Naive thymus-derived CD4-positive, alpha-beta T cell (primary cell): ENCODE data around the gene LLGL2. TPM values are rescaled to one million over a fixed set of nuclear protein-coding genes. Genes with fewer than 3 reads are reported as not detected.

Source experiments
- ATAC-seq: fragments of 150-1000 bp; cut with Tn5 transposase; 2 replicates; pipeline ENCODE4 v1.10.0; 2021; ENCODE audit warnings: mild to moderate bottlenecking, moderate library complexity
- CTCF ChIA-PET: fragments of 350-600 bp; sonication (Branson Sonifier 250); formaldehyde crosslinking; loops from one replicate; lab custom pipeline; 2021; ENCODE audit warnings: antibody characterized with exemption; lab: Charles Lee
- POLR2A ChIA-PET: fragments of 350-600 bp; sonication (Branson Sonifier 250); formaldehyde crosslinking; loops from one replicate; lab custom pipeline; 2021; ENCODE audit warnings: antibody characterized with exemption, inconsistent platforms; lab: Charles Lee
- DNase-seq, 9 donors: peaks; one replicate each; pipeline versions ENCODE4 v3.0.0 to v3.0.0-alpha.2; 2020 to 2022; ENCODE audit warnings: mixed read lengths in 1 of 9
- H3K27ac ChIP-seq: one replicate; pipeline ENCODE4 v1.7.0; 2013; ENCODE audit warnings: mild to moderate bottlenecking, low read depth, low read length, moderate library complexity
- H3K27me3 ChIP-seq, 2 donors: one replicate each; pipeline ENCODE4 v1.7.0; 2013; ENCODE audit warnings: low read length in 2 of 2, mild to moderate bottlenecking in 2 of 2, moderate library complexity in 2 of 2; ENCODE audit not compliant: control insufficient read depth in 2 of 2, insufficient read depth in 2 of 2
- H3K36me3 ChIP-seq, 3 experiments: 1 replicate in 2 of 3; 2 replicates in 1 of 3; pipeline ENCODE4 v1.7.0; 2013; ENCODE audit warnings: low read length in 3 of 3, mild to moderate bottlenecking in 3 of 3, moderate library complexity in 1 of 3; ENCODE audit not compliant: insufficient read depth in 3 of 3, control insufficient read depth in 2 of 3
- H3K4me1 ChIP-seq, 2 donors: one replicate each; pipeline ENCODE4 v1.7.0; 2013; ENCODE audit warnings: low read length in 2 of 2, mild to moderate bottlenecking in 2 of 2, moderate library complexity in 1 of 2; ENCODE audit not compliant: control insufficient read depth in 2 of 2, insufficient read depth in 2 of 2
- H3K4me3 ChIP-seq: 2 replicates; pipeline ENCODE4 v1.7.0; 2013; ENCODE audit warnings: mild to moderate bottlenecking, low read length
- H3K9me3 ChIP-seq, 3 experiments: 1 replicate in 2 of 3; 2 replicates in 1 of 3; pipeline ENCODE4 v1.7.0; 2013; ENCODE audit warnings: low read length in 3 of 3; ENCODE audit not compliant: control insufficient read depth in 2 of 3
- H3K27ac Mint-ChIP-seq, 9 donors: one replicate each; pipeline ENCODE4 v1.8.0; 2020 to 2022; ENCODE audit warnings: mixed read lengths in 9 of 9, mild to moderate bottlenecking in 8 of 9, moderate library complexity in 5 of 9, inconsistent platforms in 2 of 9
- H3K27me3 Mint-ChIP-seq, 5 donors: one replicate each; pipeline ENCODE4 v1.8.0; 2021 to 2022; ENCODE audit warnings: mixed read lengths in 5 of 5, mild to moderate bottlenecking in 1 of 5
- H3K36me3 Mint-ChIP-seq, 5 donors: one replicate each; pipeline ENCODE4 v1.8.0; 2020 to 2022; ENCODE audit warnings: mixed read lengths in 5 of 5, mild to moderate bottlenecking in 3 of 5, inconsistent platforms in 1 of 5
- H3K4me1 Mint-ChIP-seq, 7 donors: one replicate each; pipeline ENCODE4 v1.8.0; 2020 to 2022; ENCODE audit warnings: mixed read lengths in 7 of 7, mild to moderate bottlenecking in 3 of 7, inconsistent platforms in 1 of 7
- H3K4me3 Mint-ChIP-seq, 10 donors: one replicate each; pipeline ENCODE4 v1.8.0; 2020 to 2022; ENCODE audit warnings: mild to moderate bottlenecking in 10 of 10, mixed read lengths in 10 of 10, moderate library complexity in 6 of 10, inconsistent platforms in 2 of 10
- H3K9me3 Mint-ChIP-seq, 11 donors: one replicate each; pipeline ENCODE4 v1.8.0; 2020 to 2022; ENCODE audit warnings: mixed read lengths in 11 of 11, mild to moderate bottlenecking in 4 of 11, inconsistent platforms in 1 of 11, moderate library complexity in 1 of 11
- intact Hi-C, 2 donors: fragments of 100-400 bp; cut with micrococcal nuclease; formaldehyde crosslinking; loops; one replicate each; pipeline ENCODE4 v1.15.1; 2023
- polyA plus RNA-seq, 2 donors: library from polyadenylated mRNA; unstranded; fragments of 300-500 nt; fragmentation: Illumina TruSeq; gene quantifications; one replicate each; pipeline ENCODE4 v1.2.3, GENCODE V29; 2021
- total RNA-seq, 6 experiments: library from RNA in 5 of 6; stranded (reverse) in 5 of 6; gene quantifications; 1 replicate in 5 of 6; 2 replicates in 1 of 6; pipeline ENCODE4 v1.2.3 and lab custom pipeline; 2021 to 2026

Gene LLGL2
- total and polyA plus RNA-seq, 7 experiments from 2014 or later, result 9.2 to 55.7 (median 26.5) TPM

- intact Hi-C loops, result loop anchor here in 1 of 2 donors (1.0 to 2.0 kb wide), 2 partner anchors 57 to 136 kb away; no protein-coding TSS in a partner anchor
- CTCF ChIA-PET, result no interaction called here
- no peaks in the 10 kb centered on the region for H3K9me3 Mint-ChIP-seq
- Histone ChIP-seq H3K4me3 (no peak overlapping the region), H3K27ac (no peak overlapping the region), H3K36me3 (peaks cover 0 to 58% (median 5%) of the 10 kb centered on the region in 3 experiments), H3K27me3 (no peaks in the 10 kb centered on the region), H3K4me1 (no peaks in the 10 kb centered on the region), H3K9me3 (no peaks in the 10 kb centered on the region)
- no peaks in the 10 kb centered on the region for H3K4me1 Mint-ChIP-seq
- DNase-seq, result no peak
- H3K27ac Mint-ChIP-seq, result no peak overlapping the region
- POLR2A ChIA-PET, result no interaction called here
- H3K36me3 Mint-ChIP-seq, result peaks cover 0 to 29% (median 0%) of the 10 kb centered on the region in 5 donors
- H3K4me3 Mint-ChIP-seq, result no peak overlapping the region
- no peak for ATAC-seq
- no peaks in the 10 kb centered on the region for H3K27me3 Mint-ChIP-seq
Observed at GRCh38 chr17:75561927-75562603, 36.6 kb downstream of the LLGL2 start.

- DNase-seq, result no peak
- Mint-ChIP-seq H3K36me3 (peaks cover 0 to 29% (median 0%) of the 10 kb centered on the region in 5 donors), H3K27me3 (no peaks in the 10 kb centered on the region), H3K9me3 (no peaks in the 10 kb centered on the region), H3K4me3 (no peak overlapping the region), H3K4me1 (no peaks in the 10 kb centered on the region), H3K27ac (no peak overlapping the region)
- ATAC-seq, result no peak
- intact Hi-C loops, result loop anchor here in 1 of 2 donors (2.0 kb wide), 1 partner anchor 58 kb away; no protein-coding TSS in a partner anchor
- H3K9me3 ChIP-seq, result no peaks in the 10 kb centered on the region
- peaks cover 0 to 55% (median 5%) of the 10 kb centered on the region in 3 experiments for H3K36me3 ChIP-seq
- ChIA-PET POLR2A (no interaction called here), CTCF (interaction anchor here (0.8 kb wide), 1 partner anchor 415 kb away, joined by 3 read pairs; no protein-coding TSS in a partner anchor)
- H3K27ac ChIP-seq, result no peak overlapping the region
- H3K27me3 ChIP-seq, result no peaks in the 10 kb centered on the region
- no peak overlapping the region for H3K4me3 ChIP-seq
- H3K4me1 ChIP-seq, result no peaks in the 10 kb centered on the region
Observed at GRCh38 chr17:75563063-75563758, 37.7 kb downstream of the LLGL2 start.

- no peaks in the 10 kb centered on the region for H3K9me3 Mint-ChIP-seq
- H3K27me3 Mint-ChIP-seq, result no peaks in the 10 kb centered on the region
- Histone ChIP-seq H3K4me1 (no peaks in the 10 kb centered on the region), H3K4me3 (no peak overlapping the region), H3K27me3 (no peaks in the 10 kb centered on the region), H3K9me3 (no peaks in the 10 kb centered on the region), H3K27ac (no peak overlapping the region), H3K36me3 (peaks cover 0 to 55% (median 5%) of the 10 kb centered on the region in 3 experiments)
- POLR2A ChIA-PET, result no interaction called here
- ATAC-seq, result no peak
- intact Hi-C loops, result no loop called here
- no peaks in the 10 kb centered on the region for H3K4me1 Mint-ChIP-seq
- no peak overlapping the region for H3K4me3 Mint-ChIP-seq
- no peak overlapping the region for H3K27ac Mint-ChIP-seq
- peaks cover 0 to 29% (median 0%) of the 10 kb centered on the region in 5 donors for H3K36me3 Mint-ChIP-seq
- DNase-seq, result no peak
- CTCF ChIA-PET, result no interaction called here
Observed at GRCh38 chr17:75564195-75564594, 38.7 kb downstream of the LLGL2 start.

- CTCF ChIA-PET, result no interaction called here
- intact Hi-C loops, result no loop called here
- Histone ChIP-seq H3K36me3 (peaks cover 0 to 53% (median 5%) of the 10 kb centered on the region in 3 experiments), H3K4me3 (no peak overlapping the region), H3K4me1 (no peaks in the 10 kb centered on the region), H3K9me3 (no peaks in the 10 kb centered on the region), H3K27me3 (no peaks in the 10 kb centered on the region), H3K27ac (no peak overlapping the region)
- no peak for DNase-seq
- Mint-ChIP-seq H3K4me3 (no peak overlapping the region), H3K27ac (no peak overlapping the region), H3K27me3 (no peaks in the 10 kb centered on the region), H3K9me3 (no peaks in the 10 kb centered on the region), H3K36me3 (peaks cover 0 to 29% (median 0%) of the 10 kb centered on the region in 5 donors), H3K4me1 (no peaks in the 10 kb centered on the region)
- POLR2A ChIA-PET, result no interaction called here
- no peak for ATAC-seq
Observed at GRCh38 chr17:75565066-75565465, 39.6 kb downstream of the LLGL2 start.

GRCh38 chr17:75565618-75566017 is 40.1 kb downstream of the LLGL2 start:
- Histone ChIP-seq H3K36me3 (peaks cover 0 to 59% (median 5%) of the 10 kb centered on the region in 3 experiments), H3K4me3 (no peak overlapping the region), H3K27me3 (no peaks in the 10 kb centered on the region), H3K4me1 (no peaks in the 10 kb centered on the region), H3K27ac (no peak overlapping the region), H3K9me3 (no peaks in the 10 kb centered on the region)
- no peaks in the 10 kb centered on the region for H3K9me3 Mint-ChIP-seq
- ChIA-PET CTCF (no interaction called here), POLR2A (no interaction called here)
- no peak overlapping the region for H3K4me3 Mint-ChIP-seq
- H3K4me1 Mint-ChIP-seq, result peaks cover 0 to 1% (median 0%) of the 10 kb centered on the region in 7 donors
- peaks cover 0 to 29% (median 0%) of the 10 kb centered on the region in 5 donors for H3K36me3 Mint-ChIP-seq
- intact Hi-C loops, result no loop called here
- H3K27me3 Mint-ChIP-seq, result no peaks in the 10 kb centered on the region
- DNase-seq (no peak), ATAC-seq (no peak)
- no peak overlapping the region for H3K27ac Mint-ChIP-seq

GRCh38 chr17:75566416-75566815 is 40.9 kb downstream of the LLGL2 start:
- Mint-ChIP-seq H3K27ac (peak overlapping the region in 1 of 9 donors; percentile 20), H3K4me3 (no peak overlapping the region)
- no peak for ATAC-seq

More at GRCh38 chr17:75566416-75566815, 40.9 kb downstream of the LLGL2 start:
- no peak overlapping the region for H3K27ac ChIP-seq
- Mint-ChIP-seq H3K9me3 (no peaks in the 10 kb centered on the region), H3K36me3 (peaks cover 0 to 25% (median 0%) of the 10 kb centered on the region in 5 donors), H3K27me3 (no peaks in the 10 kb centered on the region), H3K4me1 (peaks cover 0 to 7% (median 0%) of the 10 kb centered on the region in 7 donors)
- H3K9me3 ChIP-seq, result no peaks in the 10 kb centered on the region
- H3K4me3 ChIP-seq, result no peak overlapping the region
- DNase-seq, result no peak
- H3K36me3 ChIP-seq, result peaks cover 0 to 67% (median 5%) of the 10 kb centered on the region in 3 experiments
- intact Hi-C loops, result no loop called here
- H3K4me1 ChIP-seq, result no peaks in the 10 kb centered on the region
- POLR2A ChIA-PET, result no interaction called here
- CTCF ChIA-PET, result no interaction called here
- H3K27me3 ChIP-seq, result no peaks in the 10 kb centered on the region
